Activated gamma-delta T cell treated with Interleukin-2 at 50 U/mL for 16 hours (primary cell): Measurements from ENCODE around the gene RBMS3.

Source experiments
- DNase-seq: peaks from one replicate; pipeline ENCODE4 v3.0.0-alpha.2; 2020

Gene RBMS3

GRCh38 chr3:29590461-29590860, 309.6 kb downstream of the RBMS3 start:
- DNase-seq, result no peak

GRCh38 chr3:29591579-29591978, 310.7 kb downstream of the RBMS3 start:
- DNase-seq, result no peak

GRCh38 chr3:29593802-29594201, 312.9 kb downstream of the RBMS3 start:
- DNase-seq, result no peak

DNA sequence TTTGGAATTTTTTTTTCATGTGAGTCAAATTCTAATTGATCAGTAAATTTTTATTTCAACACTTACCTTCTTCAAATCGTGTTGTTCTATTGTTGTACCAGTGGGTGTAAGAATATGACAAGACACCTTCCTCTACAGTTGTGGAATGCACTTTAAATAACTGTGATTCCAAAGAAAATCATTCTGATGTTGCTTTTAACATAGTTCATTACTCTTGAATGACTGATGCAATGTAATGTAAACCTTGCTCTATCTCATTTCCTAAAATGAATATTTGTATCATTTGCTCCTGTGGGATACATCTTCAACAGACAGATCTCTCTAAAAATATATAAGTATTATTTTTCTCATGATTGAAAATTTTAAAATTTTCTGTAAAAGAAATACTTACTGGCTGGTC, 313.4 kb downstream of the RBMS3 start:
- DNase-seq, result no peak

GRCh38 chr3:29597376-29598008, 316.6 kb downstream of the RBMS3 start:
- DNase-seq, result no peak

DNA sequence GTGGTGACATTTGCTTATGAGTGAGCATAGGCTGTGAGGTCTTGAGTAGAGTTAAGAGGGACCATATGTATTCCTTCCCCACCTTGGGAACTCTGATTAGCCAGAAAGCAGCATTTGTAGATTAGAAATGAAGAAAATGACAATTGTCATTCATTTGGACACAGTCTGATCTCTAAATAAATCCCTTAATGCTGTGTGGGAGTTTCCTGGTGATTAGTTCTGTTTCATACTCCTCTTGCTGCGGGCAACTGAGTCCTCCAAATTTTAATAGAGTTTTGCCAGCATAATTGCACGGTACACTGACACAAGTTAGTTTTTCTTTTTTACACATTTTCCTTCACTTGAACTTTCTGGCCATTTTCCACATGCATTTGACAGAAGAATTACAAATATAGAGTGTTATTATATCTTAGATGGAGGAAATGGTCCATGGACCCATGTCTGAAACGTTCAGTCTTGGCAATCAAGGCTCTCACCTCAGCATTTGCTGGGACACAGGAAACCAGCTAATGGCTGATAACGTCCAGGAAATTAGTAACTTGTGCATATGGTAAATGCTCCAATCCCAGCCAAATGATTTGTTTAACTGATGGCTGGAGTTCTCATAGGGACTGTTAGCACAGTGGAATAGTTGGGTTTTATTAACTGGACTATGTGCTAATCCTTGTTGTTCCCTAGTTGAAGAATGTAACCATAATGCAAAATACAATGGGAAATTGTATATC, 321.2 kb downstream of the RBMS3 start:
- DNase-seq, result no peak

- DNase-seq, result no peak
These were observed 325.0 kb downstream of the RBMS3 start for GRCh38 chr3:29605845-29606244.

DNA sequence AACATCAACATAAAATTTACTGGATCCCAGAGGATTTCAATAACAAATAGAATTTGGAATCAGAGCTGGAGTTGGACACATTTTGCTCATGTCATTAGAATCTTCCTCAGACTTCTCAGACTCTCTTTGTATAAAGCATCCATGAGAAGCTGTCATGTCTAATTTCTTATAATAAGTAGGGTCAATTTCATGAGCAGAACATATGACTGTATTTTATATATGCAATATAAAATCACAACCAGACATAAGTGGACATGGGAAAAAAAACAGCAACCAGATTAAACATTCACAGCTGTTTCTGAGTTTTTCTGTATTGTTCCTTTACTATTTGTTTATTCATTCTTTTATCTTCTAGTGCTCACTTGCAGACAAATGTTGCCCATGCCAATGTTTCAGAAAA, 325.5 kb downstream of the RBMS3 start:
- no peak for DNase-seq

- DNase-seq, result no peak
These were observed 327.8 kb downstream of the RBMS3 start for GRCh38 chr3:29608414-29609327.

- no peak for DNase-seq
These were observed 328.5 kb downstream of the RBMS3 start for GRCh38 chr3:29609328-29609811.

GRCh38 chr3:29610781-29611180, 329.9 kb downstream of the RBMS3 start:
- no peak for DNase-seq

- DNase-seq, result no peak
These were observed 330.4 kb downstream of the RBMS3 start for GRCh38 chr3:29611252-29611651.

DNA sequence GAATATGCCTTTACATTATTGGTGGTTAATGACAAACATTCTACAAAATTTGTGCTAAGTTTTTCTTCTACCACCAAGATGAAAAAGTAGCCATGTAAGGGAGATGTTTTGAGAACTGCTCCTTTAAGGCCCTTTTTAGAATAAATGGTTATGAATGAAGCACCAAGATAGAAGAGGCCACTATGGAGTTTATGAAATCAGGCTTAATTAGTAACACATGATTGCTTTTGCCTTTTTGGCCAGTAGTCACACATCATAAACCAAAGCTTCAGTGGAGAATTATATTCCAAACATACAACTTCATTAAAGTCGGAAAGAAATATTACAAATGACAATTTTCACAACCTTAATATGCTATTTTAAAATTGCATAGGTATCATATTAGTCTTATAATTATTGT, 331.7 kb downstream of the RBMS3 start:
- DNase-seq, result no peak

- no peak for DNase-seq
These were observed 334.1 kb downstream of the RBMS3 start for GRCh38 chr3:29614954-29615353.

DNA sequence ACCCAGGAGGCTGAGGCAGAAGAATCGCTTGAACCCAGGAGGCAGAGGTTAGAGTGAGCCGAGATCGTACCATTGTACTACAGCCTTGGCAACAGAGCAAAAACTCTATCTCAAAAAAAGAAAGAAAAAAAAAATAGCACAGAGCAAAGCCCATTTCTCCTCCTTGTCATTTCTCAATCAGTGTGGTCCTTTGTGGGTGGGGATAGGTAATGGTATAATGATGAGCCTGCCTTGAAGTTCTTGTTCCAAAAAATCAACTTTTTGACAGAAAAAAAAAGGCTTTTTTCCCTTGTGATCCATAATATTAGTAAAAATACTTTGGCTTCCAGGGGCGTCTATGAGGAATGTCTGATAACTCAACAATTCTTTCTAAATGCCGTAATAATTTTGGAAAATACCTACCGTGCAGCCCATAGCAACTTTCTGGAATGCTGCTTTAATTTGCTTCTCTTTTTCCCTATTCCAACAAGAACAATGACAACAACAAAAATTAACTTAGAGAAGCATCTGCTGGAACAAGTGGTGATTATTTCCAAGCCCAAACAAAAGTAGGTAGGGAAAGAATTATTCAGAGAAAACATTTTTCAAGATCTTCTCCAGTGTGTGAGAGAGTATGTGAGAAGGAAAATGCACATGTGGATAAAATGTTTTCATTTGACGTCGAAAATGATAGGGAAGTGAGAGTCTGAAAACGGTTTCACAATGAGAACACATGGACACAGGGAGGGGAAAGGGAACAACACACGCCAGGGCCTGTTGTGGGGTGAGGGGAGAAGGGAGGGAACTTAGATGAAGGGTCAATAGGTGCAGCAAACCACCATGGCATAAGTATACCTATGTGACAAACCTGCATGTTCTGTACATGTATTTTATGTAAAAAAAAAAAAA, 337.8 kb downstream of the RBMS3 start:
- DNase-seq, result no peak

GRCh38 chr3:29619676-29620075, 338.8 kb downstream of the RBMS3 start:
- no peak for DNase-seq

GRCh38 chr3:29627136-29628117, 346.6 kb downstream of the RBMS3 start:
- no peak for DNase-seq

- no peak for DNase-seq
These were observed 347.9 kb downstream of the RBMS3 start for GRCh38 chr3:29628795-29629194.

DNA sequence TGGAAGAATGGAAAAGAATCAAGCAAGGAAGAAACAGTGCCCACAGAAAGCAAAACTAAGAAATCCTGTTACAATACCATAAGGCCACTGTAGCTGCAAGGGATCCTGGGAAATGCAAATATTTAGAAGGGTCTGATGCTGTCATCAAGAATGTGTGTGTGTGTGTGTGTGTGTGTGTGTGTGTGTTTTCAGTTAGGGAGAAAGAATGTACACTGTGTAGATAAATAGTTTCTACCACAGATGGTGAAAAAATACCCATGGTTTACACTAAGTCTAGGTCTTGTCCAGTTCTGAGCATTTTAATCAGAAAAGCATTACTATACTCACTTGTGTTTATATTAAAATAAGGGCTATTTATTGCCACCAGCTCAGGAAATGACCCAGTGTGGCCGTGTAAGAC, 355.0 kb downstream of the RBMS3 start:
- DNase-seq, result no peak

DNA sequence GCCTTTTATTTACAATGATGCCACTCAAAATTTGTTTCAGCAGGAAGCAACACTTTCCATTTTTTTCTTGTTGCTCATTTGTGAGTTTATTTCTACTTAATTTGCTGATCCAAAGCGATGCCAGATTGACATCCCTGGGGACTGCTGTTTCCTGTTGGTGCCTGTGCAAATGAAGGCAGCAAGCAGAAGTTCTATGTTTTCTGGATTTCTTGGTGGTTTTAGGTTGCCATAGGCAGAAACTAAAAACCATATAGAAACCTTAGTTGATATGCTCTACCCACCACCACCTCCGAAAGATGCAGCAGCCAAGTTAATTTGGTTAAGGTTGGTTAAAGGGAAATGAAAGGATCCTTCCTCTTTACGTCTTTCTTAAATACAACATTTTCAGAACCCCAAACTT, 356.2 kb downstream of the RBMS3 start:
- no peak for DNase-seq

DNA sequence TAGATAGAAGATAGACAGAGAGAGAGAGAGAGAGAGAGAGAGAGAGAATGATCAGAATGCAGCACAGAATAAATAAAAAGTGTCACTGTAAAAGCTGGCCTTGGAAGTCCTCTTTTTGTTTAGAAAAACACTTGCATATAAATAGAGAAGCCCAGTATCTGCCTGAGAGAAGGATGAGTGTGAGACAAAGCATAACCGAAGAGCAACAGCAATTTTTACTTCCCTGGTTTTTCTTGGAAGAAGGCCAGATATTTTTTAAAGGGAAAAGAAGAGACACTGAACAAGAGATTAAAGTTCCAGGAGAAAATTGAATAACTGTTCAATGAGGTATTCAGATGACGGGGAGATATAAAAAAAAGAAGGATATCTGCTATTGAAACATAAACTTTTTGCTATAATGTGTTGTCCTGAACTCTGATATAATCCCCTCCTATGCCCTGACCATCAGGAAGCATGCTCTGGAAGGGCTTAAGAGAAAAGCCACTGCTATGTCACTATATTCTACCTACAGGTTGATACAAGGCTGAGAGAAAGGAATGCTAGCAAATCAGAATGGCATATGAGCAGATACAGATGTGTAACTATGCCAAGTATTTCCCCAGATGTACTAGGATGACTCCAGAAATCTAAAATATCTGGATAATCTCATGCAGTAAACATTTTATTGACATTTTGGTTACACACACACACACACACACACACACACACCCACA, 358.9 kb downstream of the RBMS3 start:
- no peak for DNase-seq
